Keratinocyte (primary cell): Measurements from ENCODE around the gene C11orf68. TPM values are rescaled to one million over a fixed set of nuclear protein-coding genes. Genes with fewer than 3 reads are reported as not detected.

ENCODE experiments used
- DNase-seq: peaks from one replicate; pipeline ENCODE4 v3.0.0-alpha.2; 2011; ENCODE audit warnings: low read depth, missing footprints, low spot score
- FAIRE-seq: peaks from 2 replicates; lab custom pipeline; 2011; peaks lifted over from hg19 to GRCh38; lab: Jason Lieb, UNC
- H2AFZ ChIP-seq: 2 replicates; pipeline ENCODE4 v1.6.0; 2012; ENCODE audit warnings: low read length, control low read depth, inconsistent platforms; ENCODE audit not compliant: control insufficient read depth
- H3K27ac ChIP-seq: 2 replicates; pipeline ENCODE4 v1.5.1; 2011; ENCODE audit warnings: low read length; ENCODE audit not compliant: control insufficient read depth, insufficient read depth
- H3K27me3 ChIP-seq: 3 replicates; pipeline ENCODE4 v1.6.0; 2011; ENCODE audit warnings: low read length; ENCODE audit not compliant: control insufficient read depth, insufficient read depth; ENCODE audit errors: extremely low read depth
- H3K36me3 ChIP-seq, 2 experiments: 2 replicates in 1 of 2; 3 replicates in 1 of 2; pipeline ENCODE4 v1.5.1; 2011; ENCODE audit warnings: low read length in 2 of 2, mild to moderate bottlenecking in 1 of 2; ENCODE audit not compliant: control insufficient read depth in 2 of 2, insufficient read depth in 2 of 2; ENCODE audit errors: extremely low read depth in 1 of 2
- H3K4me1 ChIP-seq: 3 replicates; pipeline ENCODE4 v1.5.1; 2011; ENCODE audit warnings: low read length; ENCODE audit not compliant: control insufficient read depth, insufficient read depth; ENCODE audit errors: extremely low read depth
- H3K4me2 ChIP-seq: 3 replicates; pipeline ENCODE4 v1.6.0; 2011; ENCODE audit warnings: low read depth, low read length; ENCODE audit not compliant: control insufficient read depth, insufficient read depth; ENCODE audit errors: extremely low read depth
- H3K4me3 ChIP-seq, 3 experiments: fragments of 200-600 bp in 1 of 3; sonication (generic) in 1 of 3; 2 replicates in 2 of 3; 3 replicates in 1 of 3; pipeline ENCODE4 v1.5.1; 2011 to 2016; ENCODE audit warnings: low read length in 3 of 3, mild to moderate bottlenecking in 3 of 3, control low read depth in 2 of 3, inconsistent platforms in 1 of 3, low read depth in 1 of 3, mixed read lengths in 1 of 3, mixed run types in 1 of 3, moderate library complexity in 1 of 3; ENCODE audit not compliant: control insufficient read depth in 2 of 3, insufficient read depth in 2 of 3; ENCODE audit errors: extremely low read depth in 1 of 3
- H3K79me2 ChIP-seq: 2 replicates; pipeline ENCODE4 v1.6.0; 2012; ENCODE audit warnings: low read length; ENCODE audit not compliant: control insufficient read depth, insufficient read depth
- H3K9ac ChIP-seq: 3 replicates; pipeline ENCODE4 v1.6.0; 2011; ENCODE audit warnings: low read length; ENCODE audit not compliant: control insufficient read depth, insufficient read depth; ENCODE audit errors: extremely low read depth
- H3K9me1 ChIP-seq: 3 replicates; pipeline ENCODE4 v1.6.0; 2011; ENCODE audit warnings: low read length; ENCODE audit not compliant: control insufficient read depth, insufficient read depth; ENCODE audit errors: extremely low read depth
- H3K9me3 ChIP-seq: 2 replicates; pipeline ENCODE4 v1.5.1; 2012; ENCODE audit warnings: low read depth, low read length; ENCODE audit not compliant: control insufficient read depth
- H4K20me1 ChIP-seq: 3 replicates; pipeline ENCODE4 v1.6.0; 2011; ENCODE audit warnings: low read length; ENCODE audit not compliant: control insufficient read depth, insufficient read depth; ENCODE audit errors: extremely low read depth
- EZH2 ChIP-seq: IDR thresholded peaks from one replicate; pipeline ENCODE4 v1.6.1; 2012; ENCODE audit warnings: inconsistent platforms, mild to moderate bottlenecking, low read length, moderate library complexity
- dilution Hi-C: fragments of 300-500 bp; cut with MboI; formaldehyde crosslinking; loops from one replicate; pipeline ENCODE4 v1.7.0; 2020; ENCODE audit warnings: low sequenced_read_pairs; ENCODE audit not compliant: extremely low pct_ligation_motif_present
- polyA plus RNA-seq, 5 experiments: library from polyadenylated mRNA; depleted of rRNA in 3 of 5; stranded (reverse) in 3 of 5; stranded (forward) in 1 of 5; unstranded in 1 of 5; fragments of >200 nt; gene quantifications; 1 replicate in 1 of 5; 2 replicates in 3 of 5; 3 replicates in 1 of 5; pipeline versions ENCODE4 v1.2.1 to v1.2.3, GENCODE V29; 2011 to 2012; ENCODE audit warnings: missing spikeins in 2 of 5, low read depth in 1 of 5, low replicate concordance in 1 of 5
- TF ChIP-seq, protein P1 (sequence below), 3 experiments: IDR thresholded peaks in 1 of 3; conservative IDR thresholded peaks in 1 of 3; optimal IDR thresholded peaks in 1 of 3; 2 replicates in 2 of 3; 3 replicates in 1 of 3; pipeline versions ENCODE3 to v1.5.1; 2011; ENCODE audit warnings: low read length in 3 of 3, mild to moderate bottlenecking in 3 of 3, moderate library complexity in 2 of 3, control low read depth in 1 of 3, inconsistent platforms in 1 of 3; ENCODE audit not compliant: insufficient read depth in 2 of 3; ENCODE audit errors: extremely low read depth in 1 of 3

Gene C11orf68
- polyA plus RNA-seq, 1 donor (not counting 4 experiments of a cell fraction or from before 2014, with no cell fraction given) = 18.4 TPM

DNA sequence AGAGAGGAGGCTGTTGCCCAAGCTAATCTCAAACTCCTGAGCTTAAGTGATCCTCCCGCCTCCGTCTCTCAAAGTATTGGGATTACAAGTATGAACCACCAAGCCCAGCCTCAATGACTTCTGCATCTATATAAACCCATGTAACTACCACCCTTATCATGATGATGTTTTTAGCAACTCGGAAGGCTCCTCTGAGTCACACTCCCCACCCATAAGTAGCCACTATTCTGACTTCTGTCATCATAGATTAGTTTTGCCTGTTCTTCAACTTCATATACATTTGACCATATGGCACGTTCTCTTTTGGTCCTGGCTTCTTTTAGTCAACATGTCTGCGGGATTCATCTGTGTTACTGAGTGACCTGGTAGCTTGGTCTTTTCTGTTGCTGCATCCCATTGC lies 12.3 kb downstream of the C11orf68 start:
- H3K4me1 ChIP-seq = peaks cover 36% of the 10 kb centered on the region
- dilution Hi-C loops = no loop called here
- no peaks in the 10 kb centered on the region for H3K9me1 ChIP-seq
- peaks cover 1% of the 10 kb centered on the region for H3K79me2 ChIP-seq
- no peak overlapping the region for H3K9ac ChIP-seq
- H3K36me3 ChIP-seq = no peaks in the 10 kb centered on the region
- H3K4me3 ChIP-seq = no peak overlapping the region
- no peaks in the 10 kb centered on the region for H3K27me3 ChIP-seq
- H4K20me1 ChIP-seq = no peaks in the 10 kb centered on the region
- H3K4me2 ChIP-seq = no peak overlapping the region
- no peak overlapping the region for H2AFZ ChIP-seq
- H3K27ac ChIP-seq = no peak overlapping the region
- TF ChIP-seq EZH2 = no peak
- TF ChIP-seq, protein P1, sequence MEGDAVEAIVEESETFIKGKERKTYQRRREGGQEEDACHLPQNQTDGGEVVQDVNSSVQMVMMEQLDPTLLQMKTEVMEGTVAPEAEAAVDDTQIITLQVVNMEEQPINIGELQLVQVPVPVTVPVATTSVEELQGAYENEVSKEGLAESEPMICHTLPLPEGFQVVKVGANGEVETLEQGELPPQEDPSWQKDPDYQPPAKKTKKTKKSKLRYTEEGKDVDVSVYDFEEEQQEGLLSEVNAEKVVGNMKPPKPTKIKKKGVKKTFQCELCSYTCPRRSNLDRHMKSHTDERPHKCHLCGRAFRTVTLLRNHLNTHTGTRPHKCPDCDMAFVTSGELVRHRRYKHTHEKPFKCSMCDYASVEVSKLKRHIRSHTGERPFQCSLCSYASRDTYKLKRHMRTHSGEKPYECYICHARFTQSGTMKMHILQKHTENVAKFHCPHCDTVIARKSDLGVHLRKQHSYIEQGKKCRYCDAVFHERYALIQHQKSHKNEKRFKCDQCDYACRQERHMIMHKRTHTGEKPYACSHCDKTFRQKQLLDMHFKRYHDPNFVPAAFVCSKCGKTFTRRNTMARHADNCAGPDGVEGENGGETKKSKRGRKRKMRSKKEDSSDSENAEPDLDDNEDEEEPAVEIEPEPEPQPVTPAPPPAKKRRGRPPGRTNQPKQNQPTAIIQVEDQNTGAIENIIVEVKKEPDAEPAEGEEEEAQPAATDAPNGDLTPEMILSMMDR (optimal IDR thresholded peaks at IDR 0.05 in 1 of 3, IDR thresholded peaks at IDR 0.05 in 1 of 3, conservative IDR thresholded peaks at IDR 0.05 in 1 of 3; ENCODE audit: extremely low read depth in 1 of 3, insufficient read depth in 2 of 3, low read length in 3 of 3) = no peak
- no peaks in the 10 kb centered on the region for H3K9me3 ChIP-seq
- FAIRE-seq = no peak
- no peak for DNase-seq

- peak overlapping the region; percentile 52 for H3K4me2 ChIP-seq
- DNase-seq (no peak), FAIRE-seq (no peak)
- H3K9me3 ChIP-seq = no peaks in the 10 kb centered on the region
- H3K9ac ChIP-seq = peak overlapping the region; percentile 64
- peaks cover 39% of the 10 kb centered on the region for H3K4me1 ChIP-seq
- no peaks in the 10 kb centered on the region for H3K9me1 ChIP-seq
- no peaks in the 10 kb centered on the region for H4K20me1 ChIP-seq
- peaks cover 0 to 3% of the 10 kb centered on the region in 2 experiments for H3K36me3 ChIP-seq
- dilution Hi-C loops = no loop called here
- H3K27me3 ChIP-seq = no peaks in the 10 kb centered on the region
- no peak overlapping the region for H3K4me3 ChIP-seq
- H2AFZ ChIP-seq = no peak overlapping the region
- TF ChIP-seq, protein P1 (optimal IDR thresholded peaks at IDR 0.05 in 1 of 3, IDR thresholded peaks at IDR 0.05 in 1 of 3, conservative IDR thresholded peaks at IDR 0.05 in 1 of 3; ENCODE audit: extremely low read depth in 1 of 3, insufficient read depth in 2 of 3, low read length in 3 of 3) = no peak
- TF ChIP-seq EZH2 = no peak
- peak overlapping the region; percentile 74 for H3K27ac ChIP-seq
- H3K79me2 ChIP-seq = peaks cover 22% of the 10 kb centered on the region
Observed at GRCh38 chr11:65903715-65904114, 15.1 kb downstream of the C11orf68 start.
